Esophagus muscularis mucosa (tissue), 3 donors: ENCODE measurements around the gene PRDX1.

Experiments used
- POLR2AphosphoS5 ChIP-seq, 2 donors: sonication (generic); formaldehyde crosslinking; IDR thresholded peaks; one replicate each; pipeline ENCODE4 v1.6.1; 2017; ENCODE audit warnings: antibody characterized with exemption in 2 of 2
- TF ChIP-seq, protein P1 (sequence below), 3 experiments: fragments of 200-600 bp in 2 of 3; fragments of 450-650 bp in 1 of 3; sonication (generic) in 2 of 3; IDR thresholded peaks; one replicate each; pipeline ENCODE4 v1.5.1; 2017 to 2019; ENCODE audit warnings: antibody characterized with exemption in 3 of 3, mild to moderate bottlenecking in 2 of 3, moderate library complexity in 1 of 3

- TF ChIP-seq, protein P1, sequence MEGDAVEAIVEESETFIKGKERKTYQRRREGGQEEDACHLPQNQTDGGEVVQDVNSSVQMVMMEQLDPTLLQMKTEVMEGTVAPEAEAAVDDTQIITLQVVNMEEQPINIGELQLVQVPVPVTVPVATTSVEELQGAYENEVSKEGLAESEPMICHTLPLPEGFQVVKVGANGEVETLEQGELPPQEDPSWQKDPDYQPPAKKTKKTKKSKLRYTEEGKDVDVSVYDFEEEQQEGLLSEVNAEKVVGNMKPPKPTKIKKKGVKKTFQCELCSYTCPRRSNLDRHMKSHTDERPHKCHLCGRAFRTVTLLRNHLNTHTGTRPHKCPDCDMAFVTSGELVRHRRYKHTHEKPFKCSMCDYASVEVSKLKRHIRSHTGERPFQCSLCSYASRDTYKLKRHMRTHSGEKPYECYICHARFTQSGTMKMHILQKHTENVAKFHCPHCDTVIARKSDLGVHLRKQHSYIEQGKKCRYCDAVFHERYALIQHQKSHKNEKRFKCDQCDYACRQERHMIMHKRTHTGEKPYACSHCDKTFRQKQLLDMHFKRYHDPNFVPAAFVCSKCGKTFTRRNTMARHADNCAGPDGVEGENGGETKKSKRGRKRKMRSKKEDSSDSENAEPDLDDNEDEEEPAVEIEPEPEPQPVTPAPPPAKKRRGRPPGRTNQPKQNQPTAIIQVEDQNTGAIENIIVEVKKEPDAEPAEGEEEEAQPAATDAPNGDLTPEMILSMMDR (IDR thresholded peaks at IDR 0.05) = no peak
- no peak for TF ChIP-seq POLR2AphosphoS5 (IDR thresholded peaks at IDR 0.05)
These were observed 51.3 kb downstream of the PRDX1 start for GRCh38 chr1:45470306-45470798.
